GM12892 (cell line): Measurements from ENCODE around the gene NME7.
"Not testable (repeated sequence)": the region's sequence is repeated elsewhere in the genome, so short reads cannot be mapped to it uniquely, and the experiment has no call there.

Source experiments
- DNase-seq: peaks from one replicate; pipeline ENCODE4 v3.0.0; 2011; ENCODE audit not compliant: insufficient read length
- FAIRE-seq: peaks from 2 replicates; lab custom pipeline; 2011; peaks lifted over from hg19 to GRCh38; lab: Jason Lieb, UNC
- POLR2A ChIP-seq: IDR thresholded peaks from 2 replicates; pipeline ENCODE4 v1.6.1; 2011; ENCODE audit warnings: low read depth, low read length, control low read depth
- POLR2AphosphoS5 ChIP-seq: IDR thresholded peaks from 2 replicates; pipeline ENCODE4 v1.6.1; 2011; ENCODE audit warnings: low read depth, low read length, control low read depth
- TAF1 ChIP-seq: IDR thresholded peaks from 2 replicates; pipeline ENCODE4 v1.6.1; 2011; ENCODE audit warnings: low read depth, mild to moderate bottlenecking, control low read depth, low read length, borderline replicate concordance

NME7 gene

DNA sequence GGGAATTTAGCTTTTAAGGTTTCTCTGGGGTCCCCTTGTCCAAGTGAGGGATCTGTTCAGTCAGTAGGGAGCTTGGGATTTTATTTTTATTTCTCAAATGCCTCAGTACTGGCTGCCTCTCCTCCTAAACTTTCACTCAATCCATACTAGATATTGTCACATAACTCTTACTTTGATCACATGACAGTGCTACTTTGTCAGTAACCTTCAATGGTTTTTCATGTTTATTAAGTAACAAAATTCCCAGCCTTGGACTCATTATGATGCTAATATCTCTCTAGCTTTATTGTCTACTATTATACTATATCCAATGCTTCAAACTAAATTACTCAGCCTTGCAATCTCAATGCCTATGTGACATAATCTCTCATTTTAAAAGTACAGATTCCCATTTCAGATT, 163.4 kb downstream of the NME7 start:
- FAIRE-seq, result no peak
- DNase-seq, result no peak
- no peak for TF ChIP-seq TAF1
- TF ChIP-seq POLR2AphosphoS5, result no peak
- no peak for TF ChIP-seq POLR2A

DNA sequence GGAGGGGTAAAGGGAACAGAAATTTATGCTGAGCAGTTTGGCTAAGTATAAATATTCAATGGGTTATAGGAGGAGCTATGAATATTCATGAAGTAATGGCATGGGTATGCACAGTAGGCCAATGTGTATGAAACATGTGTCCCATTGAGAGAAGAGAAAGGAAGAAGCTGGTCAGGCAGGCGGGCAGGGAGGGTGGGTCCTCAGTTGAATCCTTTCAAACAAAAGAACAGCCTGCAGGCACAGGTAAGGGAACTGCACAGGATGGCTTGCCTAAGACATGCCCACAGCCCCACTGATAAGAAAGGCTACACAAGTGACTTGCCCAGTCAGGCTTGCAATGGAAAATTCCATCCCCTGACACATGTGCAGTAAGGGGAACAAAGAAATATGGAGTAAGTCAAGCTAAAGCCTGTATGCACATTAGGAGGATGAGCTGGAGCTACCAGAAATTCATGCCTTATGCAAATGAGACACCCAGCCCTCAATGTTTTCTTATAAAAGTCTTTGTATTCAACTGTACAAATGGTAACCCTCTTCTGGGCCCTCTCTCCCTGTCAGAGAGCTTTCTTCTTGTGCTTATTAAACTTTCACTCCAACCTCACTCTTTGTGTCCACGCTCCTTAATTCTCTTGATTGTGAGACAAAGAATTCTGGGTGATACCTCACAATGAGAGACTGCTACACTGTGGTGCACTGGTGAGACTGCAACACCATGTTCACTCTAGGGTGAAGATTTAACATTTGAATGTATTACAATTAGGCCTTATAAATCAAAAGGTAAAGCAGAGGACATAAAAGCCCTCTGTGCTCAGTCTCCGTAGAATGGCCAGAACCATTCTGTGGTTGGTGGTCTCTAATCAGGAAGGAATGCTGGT, 164.6 kb downstream of the NME7 start:
- DNase-seq, result no peak
- TF ChIP-seq POLR2A (no peak), TAF1 (no peak), POLR2AphosphoS5 (no peak)
- no peak for FAIRE-seq

DNA sequence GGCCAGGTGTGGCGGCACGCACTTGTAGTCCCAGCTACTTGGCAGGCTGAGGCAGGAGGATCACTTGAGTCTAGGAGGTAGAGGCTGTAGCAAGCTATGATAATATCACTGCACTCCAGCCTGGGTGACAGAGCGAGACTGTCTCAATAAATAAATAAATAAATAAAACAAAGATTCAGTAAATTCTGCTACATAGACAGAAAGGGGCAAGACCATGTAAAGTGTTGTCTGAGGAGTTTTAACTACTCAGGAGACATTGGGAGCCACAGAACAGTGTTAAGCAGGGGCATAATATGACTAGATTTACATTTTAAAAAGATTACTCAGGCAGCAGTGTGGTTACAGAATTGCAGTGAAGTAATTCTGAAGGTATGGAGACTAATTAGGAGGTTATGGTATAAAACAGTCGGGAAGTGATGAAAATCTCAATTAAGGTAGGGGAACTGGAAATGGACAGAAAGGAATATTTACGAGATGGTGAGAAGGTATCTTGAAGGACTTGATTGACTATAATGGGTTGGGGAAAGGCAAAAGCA, 166.4 kb downstream of the NME7 start:
- DNase-seq, result no peak
- TF ChIP-seq POLR2AphosphoS5 (no peak), POLR2A (no peak), TAF1 (no peak)
- FAIRE-seq, result no peak

DNA sequence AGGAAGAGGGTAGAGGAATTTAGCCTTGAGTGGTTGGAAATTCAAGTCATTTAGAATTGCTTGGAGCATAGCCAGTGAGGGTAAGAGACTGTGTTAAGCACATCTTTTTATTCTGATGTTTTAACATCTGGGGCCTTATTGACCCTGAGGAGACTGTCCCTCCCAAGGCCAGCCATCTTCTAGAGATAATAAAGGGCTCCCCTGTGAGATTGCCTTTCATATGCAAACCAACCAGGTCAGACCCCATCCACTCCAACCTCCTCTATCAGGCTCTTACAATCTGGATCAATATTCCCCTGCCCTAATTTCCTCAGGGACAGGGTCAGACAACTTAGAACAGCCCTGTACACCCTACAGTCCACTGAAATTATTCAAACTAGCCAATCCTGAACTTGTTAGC, 167.3 kb downstream of the NME7 start:
- no peak for DNase-seq
- TF ChIP-seq POLR2A (no peak), POLR2AphosphoS5 (no peak), TAF1 (no peak)
- FAIRE-seq, result no peak

DNA sequence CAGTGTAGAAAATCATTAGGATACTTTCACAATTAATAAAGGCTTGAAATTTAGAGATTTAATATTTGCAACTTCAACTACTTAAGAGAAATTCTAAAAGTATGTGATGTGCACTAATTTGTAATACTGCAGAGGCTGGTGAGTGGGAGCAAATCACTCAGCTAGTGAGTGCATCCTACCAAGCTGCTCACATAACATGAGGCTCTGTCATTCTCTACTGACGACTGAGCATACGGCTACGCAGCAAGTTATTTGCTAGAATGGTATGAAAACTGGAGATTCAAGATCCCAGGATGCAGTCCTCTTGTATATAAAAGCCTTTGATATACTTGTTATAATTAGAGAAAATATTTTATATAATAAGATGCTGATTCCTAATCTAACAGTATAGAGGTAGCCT, 171.0 kb downstream of the NME7 start:
- FAIRE-seq (no peak), DNase-seq (no peak)

DNA sequence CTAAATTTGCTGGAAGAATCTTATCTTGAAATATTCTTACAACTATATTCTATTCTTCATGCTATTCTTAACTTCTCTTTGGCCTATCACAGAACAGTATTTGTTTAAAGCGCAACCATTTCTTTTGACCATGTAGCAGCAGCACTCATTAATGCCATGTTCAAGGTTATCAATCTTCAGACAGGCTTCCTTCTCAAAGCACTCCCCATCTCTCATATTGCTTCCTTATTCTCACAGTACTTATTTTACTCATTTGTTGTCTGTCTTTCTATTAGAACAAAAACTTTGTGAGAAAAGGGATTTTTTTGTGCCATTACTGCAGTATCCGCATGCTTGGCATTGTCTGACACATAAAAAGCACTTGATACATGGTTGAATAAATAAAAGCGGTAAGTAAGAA, 171.4 kb downstream of the NME7 start:
- DNase-seq, result no peak
- TF ChIP-seq TAF1 (no peak), POLR2AphosphoS5 (no peak), POLR2A (no peak)
- no peak for FAIRE-seq

More for the DNA sequence above, 171.0 kb downstream of the NME7 start:
- TF ChIP-seq TAF1, result no peak
- TF ChIP-seq POLR2A, result no peak
- TF ChIP-seq POLR2AphosphoS5, result no peak

DNA sequence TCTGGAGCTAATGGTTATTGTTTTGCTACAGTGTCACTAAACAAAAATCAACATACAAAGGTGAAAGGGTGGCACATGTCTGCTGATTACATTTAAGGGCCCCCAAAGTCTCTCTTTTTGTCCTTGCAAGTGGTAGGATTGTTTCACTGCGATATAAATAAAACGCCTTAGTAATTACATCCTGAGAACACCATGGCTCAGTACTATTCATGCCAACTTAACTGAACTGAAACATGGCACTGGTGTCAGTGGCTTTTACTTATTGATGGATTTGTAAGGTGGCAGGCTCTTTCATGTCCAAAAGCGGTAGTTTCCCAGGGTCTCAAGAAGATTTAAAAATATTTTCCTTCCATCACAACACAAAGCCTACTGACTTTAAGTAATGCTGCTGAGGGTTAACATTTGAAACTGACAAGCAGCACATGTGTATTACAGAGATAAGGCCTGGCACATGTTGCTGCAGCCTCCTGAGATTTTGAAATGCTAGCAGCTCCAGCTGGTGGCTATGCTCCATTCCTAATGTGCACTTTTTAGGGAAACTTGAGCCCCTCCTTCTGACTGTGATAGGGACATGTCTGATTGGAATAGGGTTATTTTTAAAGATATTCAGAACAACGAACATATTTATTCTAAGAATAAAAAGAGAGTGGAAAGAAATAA, 174.3 kb downstream of the NME7 start:
- FAIRE-seq (no peak), DNase-seq (no peak)
- TF ChIP-seq TAF1 (no peak), POLR2AphosphoS5 (no peak), POLR2A (no peak)

DNA sequence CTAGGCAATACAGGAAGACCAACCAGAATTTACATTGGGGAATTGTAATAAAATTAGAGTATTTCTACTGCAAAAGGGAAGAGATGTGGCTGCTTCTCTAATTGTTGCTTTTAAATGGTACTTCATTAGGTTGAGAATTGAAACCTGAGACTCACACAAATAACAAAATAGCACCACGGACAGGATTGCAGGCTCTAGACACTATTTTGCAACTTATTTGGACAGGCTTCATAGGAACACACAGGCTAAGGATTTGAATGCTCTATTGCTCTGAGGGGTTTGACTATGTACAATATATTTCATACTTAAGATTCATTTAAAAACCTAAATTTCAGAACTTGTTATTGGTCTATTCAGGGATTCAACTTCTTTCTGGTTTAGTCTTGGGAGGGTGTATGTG, 181.5 kb downstream of the NME7 start:
- DNase-seq, result no peak
- TF ChIP-seq TAF1 (no peak), POLR2AphosphoS5 (no peak)
- no peak for FAIRE-seq

DNA sequence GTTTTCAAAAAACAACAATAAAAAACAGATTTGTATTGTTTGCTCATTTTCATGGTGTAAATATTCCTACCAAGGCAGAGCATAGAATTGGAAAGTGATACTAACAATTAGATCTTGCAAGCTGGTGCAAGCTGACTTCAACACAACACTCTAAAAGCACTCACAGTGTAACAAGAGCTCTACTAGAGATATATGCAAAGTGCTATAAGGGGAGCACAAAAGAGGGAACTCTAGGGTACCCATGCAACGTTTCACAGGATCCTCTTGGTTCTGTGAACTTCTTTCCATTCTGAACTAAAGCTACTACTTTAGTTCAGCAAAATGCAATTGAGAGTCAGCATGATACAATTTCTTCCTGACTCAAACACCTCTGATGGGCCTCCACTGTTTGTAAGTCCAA, 182.8 kb downstream of the NME7 start:
- no peak for DNase-seq
- FAIRE-seq, result no peak

DNA sequence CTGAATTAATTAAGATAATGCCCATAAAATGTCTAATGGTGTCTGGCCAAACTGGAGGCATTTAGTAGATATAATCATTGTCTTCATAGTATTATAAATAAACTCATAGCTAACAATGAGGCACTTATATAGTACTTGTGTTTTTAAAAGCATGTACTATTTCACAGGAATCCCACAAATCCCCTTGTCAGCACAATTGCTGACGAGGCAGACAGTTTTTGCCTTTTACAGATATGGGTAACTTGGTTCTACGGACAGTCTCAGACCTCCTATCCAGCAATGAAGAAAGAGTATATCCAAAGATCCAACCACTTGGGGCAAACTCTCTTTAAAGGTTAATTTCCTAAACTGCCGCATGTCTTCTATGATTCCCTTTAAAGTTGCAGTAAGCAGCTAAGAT, 187.4 kb downstream of the NME7 start:
- no peak for DNase-seq

More for the DNA sequence above, 182.8 kb downstream of the NME7 start:
- TF ChIP-seq TAF1, result no peak
- no peak for TF ChIP-seq POLR2AphosphoS5
- TF ChIP-seq POLR2A, result no peak

DNA sequence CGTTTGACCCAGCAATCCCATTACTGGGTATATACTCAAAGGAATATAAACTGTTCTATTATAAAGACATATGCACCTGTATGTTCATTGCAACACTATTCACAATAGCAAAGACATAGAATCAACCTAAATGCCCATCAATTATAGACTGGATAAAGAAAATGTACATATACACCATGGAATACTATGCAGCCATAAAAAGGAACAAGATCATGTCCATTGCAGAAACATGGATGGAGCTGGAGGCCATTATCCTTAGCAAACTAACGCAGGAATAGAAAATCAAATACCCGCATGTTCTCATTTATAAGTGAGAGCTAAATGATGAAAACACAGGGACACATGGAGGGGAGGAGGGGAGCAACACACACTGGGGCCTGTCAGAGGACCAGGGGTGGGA, 188.2 kb downstream of the NME7 start:
- DNase-seq, FAIRE-seq: not testable (repeated sequence)

More for the DNA sequence above, 187.4 kb downstream of the NME7 start:
- no peak for TF ChIP-seq POLR2AphosphoS5
- no peak for TF ChIP-seq TAF1
- TF ChIP-seq POLR2A, result no peak
- no peak for FAIRE-seq

DNA sequence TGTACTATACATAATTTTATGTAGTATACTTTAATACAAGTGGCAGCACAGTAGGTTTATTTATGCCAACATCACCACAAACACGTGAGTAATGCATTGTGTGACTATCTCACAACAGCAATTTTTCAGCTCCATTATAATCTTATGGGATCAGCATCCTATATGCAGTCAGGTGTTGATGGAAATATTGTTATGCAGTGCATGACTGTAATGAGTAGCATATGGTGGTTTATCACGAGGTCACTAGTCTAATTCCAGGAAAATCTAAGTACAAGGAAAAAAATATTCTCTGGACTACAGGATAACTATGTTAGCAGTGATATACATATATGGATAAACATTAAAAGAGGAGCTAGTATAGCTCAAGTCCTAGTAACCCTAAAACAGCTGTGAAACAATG, 192.1 kb downstream of the NME7 start:
- FAIRE-seq, result no peak
- TF ChIP-seq TAF1, result no peak
- TF ChIP-seq POLR2A, result no peak
- no peak for TF ChIP-seq POLR2AphosphoS5

More for the DNA sequence above, 192.1 kb downstream of the NME7 start:
- no peak for DNase-seq
